GM21381 (cell line): ENCODE results near the gene ARHGEF25.

Experiments
- ATAC-seq: cut with Tn5 transposase; IDR thresholded peaks from one replicate; pipeline ENCODE4 v1.9.1; 2021; ENCODE audit warnings: mild to moderate bottlenecking, moderate library complexity; ENCODE audit not compliant: unreplicated experiment

Gene ARHGEF25

DNA sequence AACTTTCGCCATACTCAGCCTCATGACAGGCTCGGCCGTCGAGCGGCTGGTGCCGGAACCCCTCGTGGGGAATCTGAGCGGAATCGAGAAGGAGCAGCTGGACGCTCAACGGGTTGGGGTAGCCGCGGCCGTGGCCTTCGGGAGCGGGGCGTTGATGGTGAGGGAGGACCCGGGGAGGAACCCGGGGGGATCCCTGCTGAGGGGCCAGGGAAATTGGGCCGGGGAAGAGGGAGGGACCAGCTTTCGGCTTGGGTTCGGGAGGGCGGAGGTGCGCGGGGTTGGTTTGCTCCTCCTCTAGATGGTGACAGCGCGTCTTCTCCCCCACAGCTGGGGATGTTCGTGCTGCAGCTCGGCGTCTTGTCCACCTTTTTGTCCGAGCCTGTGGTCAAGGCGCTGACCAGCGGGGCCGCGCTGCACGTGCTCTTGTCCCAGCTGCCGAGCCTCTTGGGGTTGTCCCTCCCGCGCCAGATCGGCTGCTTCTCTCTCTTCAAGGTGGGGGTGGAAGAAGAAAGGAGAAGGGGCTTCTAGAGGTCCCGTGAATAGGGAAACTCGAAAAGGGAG, 9.8 kb downstream of the ARHGEF25 start:
- ATAC-seq: no peak

DNA sequence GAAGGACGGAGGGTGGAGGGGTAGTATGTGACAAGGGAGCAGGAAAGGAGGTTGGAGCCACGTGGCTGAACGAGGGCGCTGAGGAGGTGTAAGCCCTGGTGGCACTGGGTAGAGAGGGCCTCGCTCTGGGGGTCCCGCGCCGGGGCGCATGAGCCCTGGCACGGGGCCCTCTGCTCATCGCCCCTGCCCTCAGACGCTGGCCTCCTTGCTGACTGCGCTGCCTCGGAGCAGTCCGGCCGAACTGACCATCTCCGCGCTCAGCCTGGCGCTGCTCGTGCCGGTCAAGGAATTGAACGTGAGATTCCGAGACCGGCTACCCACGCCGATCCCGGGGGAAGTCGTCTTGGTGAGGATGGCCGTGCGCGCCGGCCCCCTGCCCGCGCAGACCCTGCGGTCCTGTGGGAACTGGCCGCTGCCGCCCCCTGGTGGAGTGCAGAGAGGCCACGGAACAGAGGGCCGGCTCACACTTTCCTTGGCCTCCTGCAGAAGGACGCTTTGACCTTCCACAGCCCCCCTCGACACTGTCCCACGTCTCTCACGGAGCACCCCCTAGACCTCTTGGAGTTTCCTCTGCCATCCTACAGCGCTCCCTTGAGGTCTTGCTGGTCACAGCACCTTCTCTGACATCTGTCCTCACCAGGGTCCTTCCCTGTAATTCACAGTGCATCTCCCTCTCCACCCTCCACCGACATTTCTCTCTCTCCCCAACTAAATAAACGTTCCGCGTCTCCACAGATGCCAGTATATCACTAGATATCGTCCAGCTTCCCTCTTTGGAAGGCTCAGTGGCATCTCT, 10.5 kb downstream of the ARHGEF25 start:
- ATAC-seq: no peak

DNA sequence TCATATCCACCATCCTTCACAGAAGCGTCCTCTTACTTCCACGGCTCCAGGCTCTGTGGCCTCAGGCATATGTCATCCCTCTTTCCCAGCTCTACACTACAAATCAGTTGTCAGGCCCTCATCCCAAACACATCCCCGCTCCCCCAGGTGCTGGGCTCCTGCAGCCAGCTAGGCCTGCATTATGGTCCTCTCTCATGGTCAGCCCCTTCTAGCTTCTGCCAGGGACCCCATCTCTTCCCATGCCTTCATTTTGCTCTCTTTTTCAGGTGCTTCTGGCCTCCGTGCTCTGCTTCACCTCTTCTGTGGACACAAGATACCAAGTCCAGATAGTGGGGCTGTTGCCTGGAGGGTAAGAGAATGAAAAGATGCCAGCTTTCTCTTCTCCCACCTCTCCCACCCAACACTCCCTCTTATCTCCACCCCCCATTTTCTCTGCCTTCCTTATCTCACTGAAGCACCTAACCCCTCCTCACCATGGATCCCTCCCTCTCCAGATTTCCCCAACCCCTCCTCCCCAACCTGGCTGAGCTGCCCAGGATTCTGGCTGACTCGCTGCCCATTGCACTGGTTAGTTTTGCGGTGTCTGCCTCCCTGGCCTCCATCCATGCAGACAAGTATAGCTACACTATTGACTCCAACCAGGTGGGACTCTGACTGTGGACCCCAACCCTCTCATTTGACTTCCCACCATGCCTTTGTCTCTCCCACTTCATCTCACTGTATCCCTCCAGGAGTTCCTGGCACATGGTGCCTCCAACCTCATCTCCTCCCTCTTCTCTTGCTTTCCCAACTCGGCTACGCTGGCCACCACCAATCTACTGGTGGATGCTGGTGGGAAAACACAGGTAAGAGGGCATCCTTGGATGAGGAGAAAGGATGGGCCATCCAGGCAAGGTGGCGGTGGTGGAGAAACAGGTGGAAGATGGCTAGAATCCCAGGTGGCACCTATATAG, 11.3 kb downstream of the ARHGEF25 start:
- no peak for ATAC-seq

DNA sequence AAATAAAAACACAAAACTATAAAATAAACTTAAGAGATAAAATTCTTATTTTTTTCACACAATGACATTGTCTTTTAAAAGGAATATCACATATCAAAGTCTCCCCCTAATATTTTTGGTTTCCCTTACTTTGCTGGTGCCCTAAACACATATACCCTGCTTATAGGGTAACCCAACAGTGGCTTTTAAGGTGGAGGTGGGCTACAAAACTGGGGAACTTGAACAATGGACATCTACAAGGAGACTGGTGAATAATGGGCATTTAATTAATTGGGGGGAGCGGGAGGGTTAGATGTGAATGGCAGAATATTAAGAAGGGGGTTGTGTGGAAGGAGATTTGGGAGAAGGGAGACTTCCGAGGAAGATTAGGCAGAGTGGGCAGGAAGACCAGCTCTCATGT, 12.2 kb downstream of the ARHGEF25 start:
- ATAC-seq: no peak

DNA sequence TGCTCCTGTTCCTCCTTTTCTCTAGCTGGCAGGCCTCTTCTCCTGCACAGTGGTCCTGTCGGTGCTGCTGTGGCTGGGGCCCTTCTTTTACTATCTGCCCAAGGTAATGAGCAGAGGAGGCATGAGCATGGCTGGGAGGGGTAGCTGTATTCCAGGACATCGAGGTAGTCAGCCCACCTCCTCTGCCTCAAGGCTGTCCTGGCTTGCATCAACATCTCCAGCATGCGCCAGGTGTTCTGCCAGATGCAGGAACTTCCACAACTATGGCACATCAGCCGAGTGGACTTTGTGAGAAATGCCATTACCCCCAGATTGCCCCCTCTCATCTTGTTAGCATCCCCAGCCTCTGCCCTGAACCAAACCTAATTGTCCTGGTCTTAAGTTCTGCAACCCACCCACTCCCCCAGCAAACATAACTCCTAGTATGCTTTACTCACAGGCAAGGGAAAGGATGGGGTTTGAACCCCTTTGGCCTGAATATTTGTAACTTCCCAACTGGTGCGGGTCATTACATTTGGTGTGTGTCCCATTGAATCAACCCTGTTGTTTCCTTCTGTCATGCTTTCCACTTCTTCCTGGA, 12.7 kb downstream of the ARHGEF25 start:
- ATAC-seq: no peak

DNA sequence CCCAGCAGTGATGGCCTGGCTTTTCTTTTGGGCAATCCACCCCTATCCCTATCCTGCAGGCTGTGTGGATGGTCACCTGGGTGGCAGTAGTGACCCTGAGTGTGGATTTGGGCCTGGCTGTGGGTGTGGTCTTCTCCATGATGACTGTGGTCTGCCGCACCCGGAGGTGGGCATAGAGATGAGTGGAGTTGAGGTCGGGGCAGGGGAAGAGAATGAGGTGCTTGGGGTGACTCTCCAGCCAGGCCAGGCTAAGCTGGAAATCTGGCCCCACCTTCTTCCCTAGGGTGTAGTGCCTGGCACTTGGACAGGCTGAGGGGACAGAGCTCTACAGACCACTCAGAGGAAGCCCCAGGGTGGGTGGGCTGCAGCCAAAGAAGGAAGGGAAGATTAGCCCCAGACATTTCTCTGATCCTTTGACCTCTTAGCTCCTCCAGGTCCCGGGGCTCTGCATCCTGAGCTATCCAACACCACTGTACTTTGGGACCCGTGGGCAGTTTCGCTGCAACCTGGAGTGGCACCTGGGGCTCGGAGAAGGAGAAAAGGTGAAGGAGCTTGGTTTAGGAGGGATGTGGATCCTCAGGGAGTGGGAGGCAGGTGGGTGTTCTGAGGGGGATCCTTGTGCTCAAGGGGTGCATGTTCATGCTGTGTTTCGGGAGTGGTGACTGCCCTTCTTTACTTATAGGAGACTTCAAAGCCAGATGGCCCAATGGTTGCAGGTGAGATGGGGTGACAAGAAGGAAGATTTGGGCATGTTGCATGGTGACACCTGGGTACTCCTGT, 13.4 kb downstream of the ARHGEF25 start:
- no peak for ATAC-seq

DNA sequence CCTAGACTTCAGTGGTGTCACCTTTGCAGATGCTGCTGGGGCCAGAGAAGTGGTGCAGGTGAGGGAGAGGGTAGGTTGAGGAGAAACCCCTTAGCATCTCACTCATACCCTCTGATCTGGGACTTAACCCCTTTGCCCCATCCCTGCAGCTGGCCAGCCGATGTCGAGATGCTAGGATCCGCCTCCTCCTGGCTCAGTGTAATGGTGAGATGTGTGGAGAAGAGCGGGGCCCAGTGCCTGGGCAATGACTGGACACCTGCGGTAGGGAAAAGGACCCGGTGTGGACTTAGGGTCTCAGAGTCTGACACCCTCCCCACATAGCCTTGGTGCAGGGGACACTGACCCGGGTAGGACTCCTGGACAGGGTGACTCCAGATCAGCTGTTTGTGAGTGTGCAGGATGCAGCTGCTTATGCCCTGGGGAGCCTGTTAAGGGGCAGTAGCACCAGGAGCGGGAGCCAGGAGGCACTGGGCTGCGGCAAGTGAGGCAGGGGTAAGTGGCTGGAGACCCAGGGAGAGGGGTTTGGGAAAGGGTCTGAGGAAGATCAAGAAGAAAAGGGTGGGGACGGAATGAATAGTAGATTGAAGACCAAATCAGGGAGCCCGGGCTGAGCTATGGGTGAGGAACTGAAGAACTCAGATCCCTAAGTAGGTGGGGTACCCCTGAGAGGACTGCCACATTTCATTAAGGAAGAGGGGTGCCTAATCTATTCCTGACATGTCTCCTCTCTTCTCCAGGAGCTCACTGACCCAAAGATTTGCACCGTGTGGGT, 14.2 kb downstream of the ARHGEF25 start:
- ATAC-seq: no peak

DNA sequence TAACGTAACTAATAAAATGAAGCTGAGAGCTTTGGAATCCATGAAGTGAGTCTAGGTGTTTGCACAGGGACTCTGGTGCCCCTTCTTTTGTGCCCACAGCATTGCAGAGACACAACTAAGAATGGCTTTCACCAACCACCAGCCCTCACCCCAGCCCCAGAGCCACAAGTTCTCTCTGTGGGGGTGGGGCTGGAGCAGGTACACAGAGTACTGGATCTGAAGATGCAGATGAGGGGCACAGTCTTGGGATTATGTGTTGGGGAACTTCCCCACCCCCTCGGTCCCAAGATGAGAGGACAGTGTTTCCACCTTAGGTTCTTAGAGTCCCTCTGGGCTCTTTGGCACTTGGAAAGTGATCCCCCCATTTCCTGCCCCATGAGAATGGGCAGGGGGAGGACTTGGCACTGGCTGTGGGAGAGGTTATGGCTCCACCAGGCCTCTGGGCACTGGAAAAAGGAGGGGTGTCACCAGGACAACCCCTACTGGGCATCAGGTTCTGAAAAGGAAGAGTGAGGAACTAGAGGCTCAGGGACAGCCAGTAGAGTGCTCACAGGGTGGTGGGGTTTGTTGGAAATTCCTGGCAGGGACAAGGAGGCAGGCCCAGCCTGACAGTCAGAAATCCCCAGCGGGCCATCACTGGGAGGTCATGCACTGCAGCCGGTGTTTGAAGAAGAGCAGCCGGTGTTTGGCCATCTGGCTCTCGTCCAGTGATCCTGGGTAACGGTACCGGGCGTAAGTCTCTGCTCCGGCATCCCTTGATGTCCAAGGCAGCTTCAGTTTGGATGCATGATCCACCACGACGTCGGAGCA, 15.1 kb downstream of the ARHGEF25 start:
- no peak for ATAC-seq

DNA sequence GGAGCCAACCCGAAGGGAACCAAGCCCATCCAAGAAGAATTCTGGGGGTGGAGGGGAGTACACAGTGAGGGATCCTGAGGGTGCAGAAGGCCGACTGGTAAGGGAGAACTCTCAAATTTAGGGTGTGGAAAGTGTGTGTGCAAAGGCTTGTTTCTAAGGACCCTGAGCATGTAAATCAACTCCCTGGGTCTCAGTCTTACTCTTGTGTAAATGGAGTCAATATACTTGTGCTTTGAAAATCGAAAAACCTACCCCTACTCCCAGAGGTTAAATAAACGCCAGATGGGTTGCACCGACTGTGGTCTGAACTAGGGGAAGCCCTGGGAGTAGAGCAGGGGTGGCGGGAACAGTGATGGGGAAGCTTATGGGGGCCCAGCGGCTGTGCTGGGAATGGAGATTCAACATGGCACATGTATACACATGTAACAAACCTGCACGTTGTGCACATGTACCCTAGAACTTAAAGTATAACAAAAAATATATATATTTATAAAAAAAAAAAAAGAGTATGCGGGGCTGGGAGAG, 15.7 kb downstream of the ARHGEF25 start:
- ATAC-seq: no peak

DNA sequence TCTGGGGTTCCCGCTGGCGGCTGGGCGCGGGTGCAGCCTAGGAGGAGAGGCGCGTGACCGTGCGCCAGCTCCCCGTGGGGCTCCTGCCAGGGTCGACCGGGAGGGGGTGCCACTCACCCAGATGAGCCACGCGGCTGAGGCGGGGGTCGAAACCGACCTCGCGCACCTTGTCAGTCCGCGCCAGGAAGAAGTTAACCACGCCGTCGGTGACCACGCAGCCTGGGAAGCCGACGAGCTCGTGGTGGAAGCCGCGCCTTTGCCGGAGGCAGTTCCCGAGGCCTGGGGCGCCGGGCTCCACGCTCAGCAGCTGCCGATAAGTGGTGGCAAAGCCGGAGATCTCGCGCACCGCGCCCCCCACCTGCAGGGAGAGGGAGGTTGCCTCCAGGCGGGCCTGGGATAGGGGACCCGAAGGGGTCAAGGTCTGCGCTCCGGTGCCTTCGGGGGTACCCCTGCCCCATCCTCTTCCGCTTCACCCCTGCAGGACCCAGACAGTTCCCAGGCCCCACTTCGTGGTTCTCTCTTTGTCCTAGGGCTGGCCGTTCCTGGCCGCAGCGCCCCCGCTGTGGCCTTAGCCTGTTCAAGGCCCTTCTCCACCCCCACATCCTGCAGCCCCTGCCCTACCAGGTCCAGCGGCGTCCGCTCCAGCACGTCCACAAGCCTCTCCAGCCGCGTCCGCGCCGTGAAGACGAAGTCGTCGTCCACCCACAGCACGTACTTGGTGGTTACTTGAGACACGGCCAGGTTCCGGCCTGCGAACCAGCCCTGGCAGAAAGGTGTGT, 16.5 kb downstream of the ARHGEF25 start:
- ATAC-seq: no peak

DNA sequence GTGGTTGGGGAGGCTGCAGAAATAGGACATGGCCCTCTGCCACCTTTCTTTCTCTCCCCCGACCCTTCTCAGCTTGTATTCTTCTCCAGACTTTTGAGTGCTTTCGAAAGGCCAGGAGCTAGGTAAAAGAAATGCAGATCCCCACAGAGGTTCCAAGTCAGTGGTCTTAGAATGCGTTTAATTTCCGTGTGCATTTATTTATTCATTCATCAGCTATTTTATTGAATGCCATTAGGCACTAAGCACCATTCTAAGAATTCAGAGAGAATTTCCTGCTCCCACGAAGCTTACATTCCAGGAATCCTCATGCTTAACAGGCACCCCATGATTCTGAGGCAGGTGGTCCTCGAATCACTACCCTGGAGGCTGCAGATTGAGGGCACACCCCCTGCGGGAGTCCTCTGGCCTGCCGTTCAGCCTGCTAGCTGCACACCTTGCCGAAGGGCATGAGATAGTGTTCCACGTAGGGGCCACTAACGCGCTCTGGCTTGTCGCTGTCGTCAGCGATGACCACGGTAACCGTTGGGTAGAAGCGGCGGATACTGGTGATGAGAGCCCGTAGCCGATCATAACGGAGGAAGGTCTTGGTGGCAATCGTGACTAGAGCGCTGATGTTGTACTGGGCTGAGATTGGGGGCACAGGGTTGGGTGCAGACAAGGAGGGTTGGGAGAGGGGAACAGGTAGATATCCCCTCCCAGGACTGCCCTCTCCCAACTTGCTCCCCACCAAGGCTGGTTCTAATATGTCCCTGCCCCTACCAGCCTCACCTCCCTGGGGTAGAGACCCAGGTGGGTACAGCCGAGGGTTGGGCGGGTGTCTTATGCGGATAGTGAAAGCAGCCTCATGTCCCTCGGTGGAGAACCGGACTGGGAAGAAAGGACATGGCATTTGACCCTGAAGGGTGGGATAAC, 17.3 kb downstream of the ARHGEF25 start:
- ATAC-seq: no peak

DNA sequence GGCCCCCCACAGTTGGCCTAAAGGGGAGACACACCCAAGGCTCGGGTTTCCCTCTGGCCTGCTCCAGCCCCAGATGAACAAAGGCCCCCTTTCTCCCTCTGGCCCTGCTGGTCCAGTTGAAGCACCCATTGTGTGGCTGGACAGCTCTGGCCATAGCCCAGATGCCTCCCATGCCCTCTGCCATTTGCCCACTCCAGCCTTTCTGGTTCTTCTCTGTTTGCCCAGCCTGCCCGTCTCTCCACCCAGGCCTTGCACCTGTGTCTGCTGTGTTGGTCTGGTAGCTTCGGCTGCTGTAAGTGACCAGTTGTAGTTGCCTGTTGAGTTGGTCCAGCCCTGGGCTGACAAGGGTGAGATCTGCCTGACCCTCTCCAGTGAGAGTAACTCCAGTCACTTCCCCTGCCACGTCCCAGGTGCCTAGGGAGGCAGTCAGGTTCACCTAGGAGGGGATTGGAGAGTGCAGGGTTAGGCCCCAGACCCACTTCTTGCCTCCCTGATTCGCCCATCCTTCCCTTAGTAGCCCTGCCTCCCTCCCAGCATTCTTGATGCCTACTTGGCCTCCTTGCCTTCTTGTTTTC, 18.7 kb downstream of the ARHGEF25 start:
- ATAC-seq: no peak

DNA sequence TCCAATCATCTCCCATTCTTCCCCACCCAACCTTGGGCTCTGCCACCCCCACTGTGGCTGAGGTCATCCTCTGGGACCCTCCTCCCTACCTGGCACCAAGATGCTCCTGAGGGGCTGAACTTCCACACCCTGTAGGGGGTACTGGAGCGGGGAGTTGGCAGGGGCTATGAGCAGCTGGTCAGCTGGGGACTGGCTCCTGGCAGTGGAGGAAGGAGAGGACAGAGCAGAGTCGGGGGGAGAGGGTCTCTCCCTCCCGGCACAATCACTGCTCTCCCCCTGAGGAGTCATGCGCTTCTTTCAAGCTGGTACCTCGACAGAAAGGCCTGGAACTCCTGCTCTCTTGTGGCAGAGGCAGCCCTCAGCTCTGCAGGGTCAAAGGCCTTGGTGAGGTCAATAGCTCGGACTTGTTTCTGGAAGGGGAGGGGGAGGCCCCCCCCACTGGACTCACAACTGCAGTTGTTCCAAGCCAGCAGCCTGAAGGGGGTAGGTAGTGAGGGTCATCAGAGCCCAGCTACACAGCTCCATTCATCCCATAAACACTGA, 19.7 kb downstream of the ARHGEF25 start:
- ATAC-seq: no peak

DNA sequence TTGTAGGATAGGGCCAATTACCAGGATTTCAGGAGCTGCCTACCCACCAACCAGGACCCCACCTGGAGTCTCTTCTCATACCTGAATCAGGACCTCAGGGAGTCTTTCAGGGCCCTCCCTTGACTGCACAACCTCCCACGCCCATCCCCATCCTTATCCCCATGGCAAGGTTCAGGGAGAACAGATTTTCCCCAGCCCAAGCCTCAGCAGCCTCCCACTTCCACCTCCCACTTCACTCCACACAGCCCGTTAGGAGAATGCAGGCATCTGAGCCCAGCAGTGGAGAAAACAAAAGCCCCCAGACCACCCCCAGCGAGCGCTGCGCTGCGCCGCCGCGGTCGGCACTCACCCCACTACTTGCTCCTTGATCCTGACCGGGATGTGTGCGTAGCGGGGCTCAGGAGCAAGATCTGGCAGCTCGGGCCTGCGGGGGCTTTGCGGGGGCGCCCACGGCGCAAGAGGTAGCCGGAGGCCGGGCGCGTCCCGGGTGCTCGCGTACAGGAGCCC, 20.4 kb downstream of the ARHGEF25 start:
- ATAC-seq: no peak

DNA sequence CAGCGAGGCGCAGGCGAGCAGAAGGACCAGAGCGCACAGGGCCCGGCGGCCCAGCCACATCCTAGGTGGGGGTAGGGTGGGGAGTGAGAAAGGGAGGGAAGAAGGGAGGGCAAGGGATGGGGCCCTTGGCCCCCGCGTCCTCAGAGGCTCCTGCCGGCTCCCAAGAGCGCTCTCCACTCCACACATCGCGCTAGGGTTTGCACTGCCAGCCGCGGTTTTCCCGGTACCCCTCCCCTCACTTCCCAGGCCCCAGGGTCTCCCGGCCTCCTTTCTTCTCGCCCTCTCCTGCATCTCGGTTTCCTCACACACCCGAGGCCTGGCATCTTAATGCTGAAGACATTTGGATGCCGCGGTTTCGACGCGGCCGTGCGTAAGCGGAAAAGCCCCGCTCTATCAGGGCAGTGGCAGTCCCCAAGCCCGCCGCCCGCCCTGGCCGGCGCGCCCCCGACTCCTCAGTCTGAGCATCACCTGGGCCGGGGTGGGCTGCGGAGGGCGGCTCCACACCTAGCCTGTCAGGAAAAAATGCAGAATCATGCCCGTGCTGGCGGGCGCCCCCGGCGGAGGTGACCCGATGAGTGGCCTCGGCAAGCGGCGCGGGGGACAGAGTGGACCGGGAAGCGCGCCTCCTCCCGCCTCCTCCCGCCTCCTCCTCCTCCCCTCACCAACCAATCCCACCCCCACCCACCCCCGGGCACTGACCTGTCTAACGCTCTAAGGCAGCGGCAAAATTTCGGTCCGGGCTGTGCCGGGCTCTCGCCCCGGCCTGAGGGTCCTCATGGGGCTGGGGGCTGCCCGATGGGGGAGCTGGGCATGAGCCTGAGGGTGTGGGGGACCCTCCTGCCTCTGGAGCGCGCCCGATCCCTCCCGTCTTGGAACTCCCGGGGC, 21.1 kb downstream of the ARHGEF25 start:
- no peak for ATAC-seq
